Renal cortex interstitium (tissue), 11 donors: ENCODE data around the gene PDE11A. TPM values are rescaled to one million over a fixed set of nuclear protein-coding genes. Genes with fewer than 3 reads are reported as not detected.

Experiments
- DNase-seq, 11 donors: peaks; one replicate each; pipeline ENCODE4 v3.0.0-alpha.2; 2013; ENCODE audit warnings: low read depth in 9 of 11, low spot score in 4 of 11; ENCODE audit errors: extremely low read depth in 1 of 11
- polyA plus RNA-seq, 3 donors: library from polyadenylated mRNA; unstranded; fragments of 120-200 nt; gene quantifications; one replicate each; pipeline ENCODE4 v1.2.1, GENCODE V29; 2013; ENCODE audit not compliant: insufficient read length in 3 of 3

PDE11A gene
- polyA plus RNA-seq, 3 donors = 6.0 to 8.2 (median 6.7) TPM

- no peak for DNase-seq
These were observed 483.9 kb downstream of the PDE11A start for GRCh38 chr2:177588671-177589070.

GRCh38 chr2:177587371-177587770 is 485.2 kb downstream of the PDE11A start:
- DNase-seq = no peak

GRCh38 chr2:177586154-177586553 is 486.4 kb downstream of the PDE11A start:
- no peak for DNase-seq

- no peak for DNase-seq
These were observed 487.2 kb downstream of the PDE11A start for GRCh38 chr2:177585234-177585863.

GRCh38 chr2:177584030-177584692 is 488.4 kb downstream of the PDE11A start:
- DNase-seq = no peak

GRCh38 chr2:177582000-177582399 is 490.6 kb downstream of the PDE11A start:
- DNase-seq = no peak

GRCh38 chr2:177579486-177580036 is 493.0 kb downstream of the PDE11A start:
- DNase-seq = no peak

GRCh38 chr2:177578454-177578853 is 494.1 kb downstream of the PDE11A start:
- DNase-seq = no peak

GRCh38 chr2:177577075-177577474 is 495.5 kb downstream of the PDE11A start:
- DNase-seq = no peak

GRCh38 chr2:177575358-177575757 is 497.2 kb downstream of the PDE11A start:
- DNase-seq = no peak

- DNase-seq = no peak
These were observed 498.2 kb downstream of the PDE11A start for GRCh38 chr2:177574356-177574755.

Other genes starting within 250 kb of the PDE11A start
- 10 to 100 TPM; 19.9 to 22.8 (median 21.7) TPM for gene RBM45, start 39.7 kb upstream of the PDE11A start, polyA plus RNA-seq
- 1 to 10 TPM; 6.1 to 7.6 (median 7.4) TPM for gene OSBPL6, start 121.7 kb upstream of the PDE11A start, polyA plus RNA-seq